ENCODE measurements around the gene MIPOL1.

Gene MIPOL1

GRCh38 chr14:37589715-37590427, 392.1 kb downstream of the MIPOL1 start:
- no peak for DNase-seq

- DNase-seq: no peak
Measured at GRCh38 chr14:37590428-37591139, 392.8 kb downstream of the MIPOL1 start.

- no peak for DNase-seq
Measured at GRCh38 chr14:37591311-37591940, 393.7 kb downstream of the MIPOL1 start.

- DNase-seq: no peak
Measured at GRCh38 chr14:37591941-37592481, 394.3 kb downstream of the MIPOL1 start.

GRCh38 chr14:37592482-37593408, 395.0 kb downstream of the MIPOL1 start:
- DNase-seq: no peak

GRCh38 chr14:37593511-37594237, 395.9 kb downstream of the MIPOL1 start:
- no peak for DNase-seq

GRCh38 chr14:37594238-37594970, 396.7 kb downstream of the MIPOL1 start:
- no peak for DNase-seq

- no peak for DNase-seq
Measured at GRCh38 chr14:37594971-37595808, 397.5 kb downstream of the MIPOL1 start, which contains the start of the genes FOXA1 and TTC6. Gene FOXA1 (minus strand): TSS chr14:37595249. CDS start chr14:37594972, 277 bp downstream. Gene TTC6 (plus strand): TSS chr14:37595629. CDS start chr14:37622065, 26,436 bp downstream.

- DNase-seq: no peak
Measured at GRCh38 chr14:37595809-37596621, 398.3 kb downstream of the MIPOL1 start.

- no peak for DNase-seq
Measured at GRCh38 chr14:37596790-37597472, 399.2 kb downstream of the MIPOL1 start.

GRCh38 chr14:37597538-37597913, 399.8 kb downstream of the MIPOL1 start:
- DNase-seq: no peak

GRCh38 chr14:37597914-37598746, 400.4 kb downstream of the MIPOL1 start:
- no peak for DNase-seq

- no peak for DNase-seq
Measured at GRCh38 chr14:37598747-37599506, 401.2 kb downstream of the MIPOL1 start.

- no peak for DNase-seq
Measured at GRCh38 chr14:37599507-37600368, 402.0 kb downstream of the MIPOL1 start.

- no peak for DNase-seq
Measured at GRCh38 chr14:37600880-37601741, 403.4 kb downstream of the MIPOL1 start.

Measured in NK-92 treated with Interleukin-12 subunit alpha and Interleukin-12 subunit beta, amount 100 ng/mL, for 24 hours (cell line).